Stimulated activated CD8-positive, alpha-beta memory T cell treated with anti-CD3 and anti-CD28 coated beads, Interleukin-4, amount 100 ng/mL, for 1 hour (primary cell): Measurements from ENCODE around the gene LGI4.
"Not testable (repeated sequence)": the region's sequence is repeated elsewhere in the genome, so short reads cannot be mapped to it uniquely, and the experiment has no call there.

ENCODE experiments used
- DNase-seq, 2 donors: peaks; one replicate each; pipeline ENCODE4 v3.0.0-alpha.2; 2020; ENCODE audit warnings: low read depth in 2 of 2, low spot score in 1 of 2

Gene LGI4

GRCh38 chr19:35107545-35107944, 27.3 kb downstream of the LGI4 start:
- DNase-seq: no peak

- DNase-seq: no peak
Measured at GRCh38 chr19:35106898-35107541, 27.8 kb downstream of the LGI4 start.

- no peak for DNase-seq
Measured at GRCh38 chr19:35106291-35106583, 28.6 kb downstream of the LGI4 start.

- no peak for DNase-seq
Measured at GRCh38 chr19:35105411-35106290, 29.2 kb downstream of the LGI4 start.

GRCh38 chr19:35105047-35105410, 29.8 kb downstream of the LGI4 start:
- DNase-seq: no peak

- no peak for DNase-seq
Measured at GRCh38 chr19:35104361-35104760, 30.5 kb downstream of the LGI4 start.

GRCh38 chr19:35103614-35104013, 31.2 kb downstream of the LGI4 start:
- DNase-seq: not testable (repeated sequence)

GRCh38 chr19:35101949-35102348, 32.9 kb downstream of the LGI4 start:
- not testable (repeated sequence) for DNase-seq

GRCh38 chr19:35100588-35101533, 34.0 kb downstream of the LGI4 start:
- no peak for DNase-seq

GRCh38 chr19:35099897-35100275, 35.0 kb downstream of the LGI4 start:
- DNase-seq: no peak

- DNase-seq: no peak
Measured at GRCh38 chr19:35099155-35099896, 35.5 kb downstream of the LGI4 start.

GRCh38 chr19:35098413-35099049, 36.3 kb downstream of the LGI4 start:
- DNase-seq: no peak

- DNase-seq: no peak
Measured at GRCh38 chr19:35095667-35096368, 39.0 kb downstream of the LGI4 start.

- DNase-seq: no peak
Measured at GRCh38 chr19:35094656-35095055, 40.2 kb downstream of the LGI4 start.

GRCh38 chr19:35093941-35094647, 40.8 kb downstream of the LGI4 start:
- DNase-seq: no peak

- no peak for DNase-seq
Measured at GRCh38 chr19:35093430-35093829, 41.4 kb downstream of the LGI4 start.

- DNase-seq: no peak
Measured at GRCh38 chr19:35090506-35091214, 44.2 kb downstream of the LGI4 start.

- no peak for DNase-seq
Measured at GRCh38 chr19:35090160-35090505, 44.7 kb downstream of the LGI4 start.

- no peak for DNase-seq
Measured at GRCh38 chr19:35089554-35089953, 45.3 kb downstream of the LGI4 start.
